IPS-11a (cell line): ENCODE results near the gene NUTF2.

Source experiments
- H3K4me3 ChIP-seq: one replicate; pipeline ENCODE4 v1.5.1; 2013; ENCODE audit warnings: low read depth, low read length, control low read depth

Gene NUTF2

GRCh38 chr16:67917140-67917851, 70.6 kb downstream of the NUTF2 start:
- no peak overlapping the region for H3K4me3 ChIP-seq

- H3K4me3 ChIP-seq, result no peak overlapping the region
Measured at GRCh38 chr16:67917852-67918236, 71.1 kb downstream of the NUTF2 start.

GRCh38 chr16:67919622-67920221, 73.0 kb downstream of the NUTF2 start:
- no peak overlapping the region for H3K4me3 ChIP-seq
